ENCODE results near the gene ERCC3.

- TF ChIP-seq CTCF (IDR thresholded peaks at IDR 0.05), result no peak
- no peak for TF ChIP-seq POLR2AphosphoS5 (IDR thresholded peaks at IDR 0.05)
- TF ChIP-seq POLR2A (IDR thresholded peaks at IDR 0.05), result no peak
These were observed 14.7 kb upstream of the ERCC3 start for GRCh38 chr2:127308586-127309138.
